NCI-H2081 treated with DMSO at 0.1 percent for 48 hours (cell line): ENCODE results near the gene KL.

Source experiments
- DNase-seq: peaks from one replicate; lab custom pipeline; 2025; lab: John Stamatoyannopoulos, UW

KL gene

GRCh38 chr13:33004511-33004910, 11.7 kb upstream of the KL start:
- DNase-seq: no peak

GRCh38 chr13:33006134-33006533, 10.1 kb upstream of the KL start:
- DNase-seq: no peak

GRCh38 chr13:33006638-33007037, 9.6 kb upstream of the KL start:
- no peak for DNase-seq

- DNase-seq: no peak
Observed at GRCh38 chr13:33007237-33007636, 9.0 kb upstream of the KL start.

GRCh38 chr13:33007950-33008349, 8.3 kb upstream of the KL start:
- no peak for DNase-seq

- DNase-seq: no peak
Observed at GRCh38 chr13:33008946-33009722, 7.1 kb upstream of the KL start.

- DNase-seq: no peak
Observed at GRCh38 chr13:33011828-33012470, 4.3 kb upstream of the KL start.

- DNase-seq: no peak
Observed at GRCh38 chr13:33014291-33014690, 1.9 kb upstream of the KL start.

GRCh38 chr13:33015241-33015668, 968 bp upstream of the KL start:
- DNase-seq: no peak

- no peak for DNase-seq
Observed at GRCh38 chr13:33015791-33016323, 366 bp upstream of the KL start.

- no peak for DNase-seq
Observed at GRCh38 chr13:33017323-33017929, 1.2 kb downstream of the KL start.

- no peak for DNase-seq
Observed at GRCh38 chr13:33018886-33019285, 2.7 kb downstream of the KL start.

- no peak for DNase-seq
Observed at GRCh38 chr13:33022986-33023385, 6.8 kb downstream of the KL start.

GRCh38 chr13:33025220-33025744, 9.1 kb downstream of the KL start:
- DNase-seq: no peak

GRCh38 chr13:33026489-33027152, 10.4 kb downstream of the KL start:
- DNase-seq: no peak

- DNase-seq: no peak
Observed at GRCh38 chr13:33028620-33029019, 12.4 kb downstream of the KL start.

GRCh38 chr13:33031277-33031676, 15.1 kb downstream of the KL start:
- DNase-seq: no peak

- DNase-seq: no peak
Observed at GRCh38 chr13:33032037-33032625, 15.9 kb downstream of the KL start.

GRCh38 chr13:33033051-33033812, 17.0 kb downstream of the KL start:
- no peak for DNase-seq

- DNase-seq: no peak
Observed at GRCh38 chr13:33033986-33034385, 17.8 kb downstream of the KL start.

- DNase-seq: no peak
Observed at GRCh38 chr13:33034882-33035520, 18.8 kb downstream of the KL start.
